HG03521 (cell line): ENCODE data around the gene ACO2.
"Not testable (repeated sequence)": the region's sequence is repeated elsewhere in the genome, so short reads cannot be mapped to it uniquely, and the experiment has no call there.

Experiments used
- ATAC-seq: cut with Tn5 transposase; IDR thresholded peaks from one replicate; pipeline ENCODE4 v1.9.1; 2021; ENCODE audit warnings: mild to moderate bottlenecking, moderate library complexity; ENCODE audit not compliant: unreplicated experiment

ACO2 gene

DNA sequence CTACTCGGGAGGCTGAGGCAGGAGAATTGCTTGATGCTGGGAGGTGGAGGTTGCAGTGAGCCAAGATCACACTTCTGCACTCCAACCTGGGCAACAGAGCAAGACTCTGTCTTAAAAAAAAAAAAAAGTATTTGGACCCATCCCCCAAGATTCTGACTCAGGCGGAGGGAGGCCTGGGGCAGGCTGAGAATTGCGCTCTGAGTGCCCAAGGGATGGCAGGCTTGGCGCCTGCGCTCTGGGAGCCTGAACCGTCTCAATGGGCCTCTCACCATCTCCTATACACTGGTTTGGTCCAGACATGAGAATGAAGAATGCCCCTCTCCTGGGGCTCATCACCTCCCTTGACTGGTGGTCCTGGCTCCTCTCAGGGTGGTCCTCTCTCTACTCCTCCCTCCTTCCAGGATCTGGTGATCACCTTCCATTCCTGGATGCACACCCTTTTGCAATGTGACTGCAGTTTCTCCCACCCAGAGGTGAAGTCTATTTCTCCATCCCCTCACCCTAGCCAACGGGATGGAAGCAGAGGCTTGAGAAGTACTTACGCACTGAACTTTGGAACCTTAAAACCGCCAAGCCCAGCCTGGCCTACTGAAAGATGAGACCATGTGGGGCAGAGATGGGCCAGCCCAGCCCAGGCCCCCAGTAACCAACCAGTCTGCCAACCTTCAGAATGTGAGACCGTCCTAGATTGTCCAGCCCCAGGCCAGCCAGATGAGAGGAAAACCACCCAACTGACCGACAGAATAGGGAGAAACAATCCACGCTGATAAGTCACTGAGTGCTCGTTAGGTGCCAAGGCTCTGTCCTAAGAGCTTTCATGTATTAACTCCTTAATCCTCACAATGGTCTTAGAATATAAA, 70.5 kb downstream of the ACO2 start:
- no peak for ATAC-seq

DNA sequence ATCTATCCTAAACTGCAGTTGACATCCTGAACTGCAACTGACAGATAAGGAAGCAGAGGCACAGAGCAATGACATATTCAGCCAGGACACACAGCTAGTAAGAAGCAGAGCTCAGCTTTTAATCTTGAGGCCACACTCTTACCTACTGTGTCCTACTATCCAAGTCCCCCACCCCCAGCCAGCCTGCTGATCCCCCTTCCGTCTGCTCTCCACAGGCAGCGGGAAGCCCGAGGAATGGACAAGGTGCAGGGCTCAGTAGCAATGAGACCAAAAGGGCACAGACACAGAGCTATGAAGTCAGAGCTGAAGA, 71.0 kb downstream of the ACO2 start:
- no peak for ATAC-seq

DNA sequence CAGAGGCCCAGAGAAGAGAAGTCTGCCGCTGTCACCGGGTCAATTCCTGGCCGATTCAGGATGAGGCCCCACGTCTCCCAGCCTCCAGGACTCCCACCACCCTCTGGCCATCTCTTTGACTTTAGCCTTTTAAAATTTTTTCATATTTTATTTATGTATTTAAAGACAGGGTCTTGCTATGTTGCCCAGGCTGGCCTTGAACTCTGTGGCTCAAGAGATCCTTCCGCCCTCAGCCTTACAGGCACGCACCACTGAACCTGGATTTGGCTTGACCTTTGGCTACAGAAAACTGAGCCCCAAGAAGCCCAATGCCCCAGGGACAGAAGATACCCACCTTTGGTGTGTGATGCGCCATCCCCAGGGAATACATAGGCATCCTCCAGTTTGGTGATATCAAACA, 71.4 kb downstream of the ACO2 start:
- no peak for ATAC-seq

- ATAC-seq, result no peak
These were observed 72.6 kb downstream of the ACO2 start for GRCh38 chr22:41541484-41541883.

DNA sequence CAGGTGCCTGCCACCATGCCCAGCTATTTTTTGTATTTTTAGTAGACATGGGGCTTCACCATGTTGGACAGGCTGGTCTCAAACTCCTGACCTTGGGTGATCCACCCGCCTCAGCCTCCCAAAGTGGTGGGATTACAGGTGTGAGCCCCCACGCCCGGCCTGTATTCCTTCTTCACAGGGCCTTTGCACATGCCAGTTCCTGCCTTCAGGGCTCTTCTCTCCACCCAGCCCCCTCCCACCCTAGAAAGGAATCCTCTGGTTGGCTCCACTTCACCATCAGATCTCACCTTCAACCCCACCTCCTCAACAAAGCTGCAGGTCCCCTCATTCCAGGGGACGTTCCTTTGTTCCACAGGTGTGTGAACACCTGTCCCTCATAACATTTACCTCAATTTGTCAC, 73.3 kb downstream of the ACO2 start:
- no peak for ATAC-seq

DNA sequence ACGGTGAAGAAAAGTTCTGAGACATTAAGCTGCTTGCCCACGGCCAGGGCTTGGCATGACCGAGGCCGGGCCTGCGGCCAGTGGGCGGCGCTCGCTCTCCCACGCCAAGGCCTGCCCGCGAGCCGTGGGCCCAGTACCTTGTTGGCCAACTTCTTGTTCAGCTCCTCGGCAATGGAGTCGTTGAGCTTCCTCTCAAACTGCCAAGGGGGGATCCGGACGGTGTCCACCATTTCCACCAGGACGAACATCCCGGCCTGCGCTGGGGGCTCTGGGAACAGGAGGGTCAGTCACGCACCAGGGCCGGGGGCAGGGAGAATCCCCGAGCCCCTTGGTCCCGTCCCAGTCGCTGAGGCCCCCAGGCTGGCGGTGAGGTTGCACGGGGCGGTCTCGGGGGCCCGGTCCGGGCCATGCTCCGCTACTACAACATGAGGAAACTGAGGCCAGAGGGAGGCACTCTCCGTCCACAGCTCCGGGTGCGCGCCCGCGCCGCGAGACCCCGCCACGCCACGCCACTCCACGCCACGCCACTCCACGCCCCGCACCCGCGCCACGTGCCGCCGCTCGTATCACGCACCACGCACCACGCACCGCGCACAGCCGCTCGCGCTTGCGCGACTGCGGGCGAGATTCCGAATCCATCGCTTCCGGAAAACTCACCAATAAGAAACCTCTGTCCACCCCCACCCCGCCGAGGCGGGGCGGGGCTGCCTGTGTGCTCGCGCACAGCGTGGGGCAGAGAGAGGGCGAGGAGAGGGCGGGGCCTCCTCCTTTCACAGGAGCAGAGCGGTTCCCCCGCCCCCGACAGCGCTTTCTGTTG, 75.1 kb downstream of the ACO2 start, which contains the start of gene POLR3H:
POLR3H (minus strand) TSS at position 617 of the 817 bp plus-strand sequence; CDS start at position 248, 369 bp downstream.
- peak; percentile 95 for ATAC-seq

GRCh38 chr22:41544671-41545476, 76.0 kb downstream of the ACO2 start:
- ATAC-seq, result no peak

GRCh38 chr22:41548830-41549211, 79.9 kb downstream of the ACO2 start:
- ATAC-seq, result no peak

DNA sequence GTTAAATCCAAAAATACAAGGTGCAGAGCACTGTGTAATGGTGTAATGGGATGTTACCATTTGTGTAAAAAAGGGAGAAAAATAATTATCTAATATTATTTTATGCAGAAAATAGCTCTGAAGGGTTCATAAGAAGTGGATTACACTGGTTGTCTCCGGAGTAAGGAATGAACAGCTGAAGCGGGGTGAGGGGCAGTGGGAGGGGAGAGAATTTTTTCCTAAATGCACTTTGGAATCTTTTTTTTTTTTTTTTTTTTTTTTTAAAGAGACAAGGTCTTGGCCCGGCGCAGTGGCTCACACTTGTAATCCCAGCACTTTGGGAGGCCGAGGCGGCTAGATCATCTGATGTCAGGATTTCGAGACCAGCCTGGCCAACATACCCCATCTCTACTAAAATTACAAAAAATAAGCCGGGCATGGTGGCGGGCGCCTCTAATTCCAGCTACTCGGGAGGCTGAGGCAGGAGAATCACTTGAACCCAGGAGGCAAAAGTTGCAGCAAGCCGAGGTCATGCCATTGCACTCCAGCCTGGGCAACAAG, 82.1 kb downstream of the ACO2 start:
- no peak for ATAC-seq

- no peak for ATAC-seq
These were observed 83.1 kb downstream of the ACO2 start for GRCh38 chr22:41551877-41552582.

DNA sequence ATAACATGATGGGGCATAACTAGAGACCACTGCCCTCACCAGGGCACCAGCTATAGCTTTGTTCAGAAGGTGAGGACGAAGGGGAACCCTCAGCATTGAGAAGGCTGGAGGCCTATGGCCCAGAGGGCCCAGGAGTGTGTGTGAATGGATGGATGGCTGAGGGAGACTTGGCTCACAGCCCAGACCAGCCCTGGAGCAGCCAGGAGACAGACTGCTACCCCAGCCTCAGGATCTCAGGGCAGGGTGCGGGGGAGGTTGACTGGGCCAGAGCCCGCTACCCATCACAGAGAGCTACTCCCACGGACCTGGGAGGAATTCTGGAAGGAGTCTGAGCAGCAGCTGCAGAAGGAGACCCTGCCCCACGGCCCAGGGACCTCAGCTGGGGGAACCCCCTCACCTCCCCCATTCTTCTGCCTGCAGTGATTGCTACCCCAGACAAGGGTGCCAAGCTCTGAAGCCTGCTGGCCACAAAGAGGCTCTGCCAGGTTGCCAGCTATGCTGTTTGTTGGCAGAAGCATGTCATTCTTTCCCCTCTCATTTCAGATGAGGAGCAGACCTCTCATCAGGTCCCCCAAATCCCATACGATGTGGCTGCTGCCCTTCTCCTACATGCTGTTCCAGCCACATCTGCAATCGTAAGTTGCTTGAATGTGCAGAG, 86.5 kb downstream of the ACO2 start:
- no peak for ATAC-seq

DNA sequence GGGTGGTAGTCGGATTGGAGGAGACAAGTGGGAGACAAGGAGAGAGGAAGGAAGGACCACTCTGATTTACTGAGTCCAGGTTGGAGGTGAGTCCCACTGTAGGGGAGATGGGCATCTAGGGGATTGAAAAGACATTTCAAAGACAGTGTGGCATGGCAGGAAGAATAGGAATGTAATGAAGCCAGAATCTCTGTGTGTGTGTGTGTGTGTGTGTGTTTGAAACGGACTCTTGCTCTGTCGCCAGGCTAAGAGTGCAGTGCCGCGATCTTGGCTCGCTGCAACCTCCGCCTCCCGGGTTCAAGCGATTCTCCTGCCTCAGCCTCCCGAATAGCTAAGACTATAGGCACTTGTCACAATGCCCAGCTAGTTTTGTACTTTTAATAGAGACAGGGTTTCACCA, 87.6 kb downstream of the ACO2 start:
- ATAC-seq, result no peak

DNA sequence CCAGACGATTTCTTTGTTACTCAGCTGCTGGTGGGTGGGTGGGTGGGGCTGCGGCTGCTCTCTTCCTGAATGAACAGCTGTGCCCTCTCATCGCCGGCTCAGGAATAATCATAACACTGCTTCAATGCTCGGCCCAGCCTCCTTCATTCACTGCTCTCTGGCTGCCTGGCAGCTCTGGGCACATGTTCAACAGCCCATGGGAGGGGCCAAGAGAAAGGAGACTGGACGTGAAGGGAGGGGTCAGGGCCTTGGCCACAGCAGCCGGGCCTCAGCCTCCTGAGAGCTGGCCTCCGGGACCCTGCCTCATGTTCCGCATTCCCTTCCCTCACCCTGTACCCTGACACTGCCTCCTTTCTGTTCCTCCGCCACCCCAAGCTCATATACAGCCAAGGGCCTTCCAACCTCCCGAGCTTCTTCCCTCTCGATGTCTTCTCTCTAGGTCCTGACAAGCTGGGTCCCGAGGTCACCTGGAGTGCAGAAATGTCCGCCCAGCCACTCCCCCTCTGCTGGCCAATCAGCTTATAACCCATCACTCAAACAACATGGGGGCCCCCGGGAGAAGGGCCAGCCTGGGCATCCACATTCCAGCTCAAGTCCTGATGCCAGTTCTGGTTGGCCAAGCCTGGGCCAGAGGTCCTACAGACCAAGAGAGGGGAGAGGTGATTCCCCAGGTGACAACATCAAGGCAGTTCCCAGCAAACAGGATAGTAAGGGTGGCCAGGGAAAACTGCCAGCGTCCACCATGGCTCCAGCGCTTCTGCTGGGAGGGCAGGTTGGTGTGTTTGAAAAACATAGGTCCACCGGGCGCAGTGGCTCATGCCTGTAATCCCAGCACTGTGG, 88.7 kb downstream of the ACO2 start:
- no peak for ATAC-seq

DNA sequence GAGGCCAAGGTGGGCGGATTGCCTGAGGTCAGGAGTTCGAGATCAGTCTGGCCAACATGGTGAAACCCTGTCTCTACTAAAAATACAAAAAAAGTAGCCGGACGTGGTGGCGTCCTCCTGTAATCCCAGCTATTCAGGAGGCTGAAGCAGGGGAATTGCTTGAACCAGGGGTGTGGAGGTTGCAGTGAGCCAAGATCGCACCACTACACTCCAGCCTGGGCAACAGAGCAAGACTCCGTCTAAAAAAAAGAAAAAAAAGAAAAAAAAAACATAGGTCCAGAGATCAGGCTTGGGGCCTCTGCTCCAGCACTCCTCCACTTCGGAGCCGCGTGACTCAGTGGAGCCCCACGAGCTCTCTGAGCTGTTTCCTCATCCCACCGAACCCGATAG, 89.3 kb downstream of the ACO2 start:
- ATAC-seq, result not testable (repeated sequence)

GRCh38 chr22:41560095-41560471, 91.2 kb downstream of the ACO2 start:
- ATAC-seq, result no peak

DNA sequence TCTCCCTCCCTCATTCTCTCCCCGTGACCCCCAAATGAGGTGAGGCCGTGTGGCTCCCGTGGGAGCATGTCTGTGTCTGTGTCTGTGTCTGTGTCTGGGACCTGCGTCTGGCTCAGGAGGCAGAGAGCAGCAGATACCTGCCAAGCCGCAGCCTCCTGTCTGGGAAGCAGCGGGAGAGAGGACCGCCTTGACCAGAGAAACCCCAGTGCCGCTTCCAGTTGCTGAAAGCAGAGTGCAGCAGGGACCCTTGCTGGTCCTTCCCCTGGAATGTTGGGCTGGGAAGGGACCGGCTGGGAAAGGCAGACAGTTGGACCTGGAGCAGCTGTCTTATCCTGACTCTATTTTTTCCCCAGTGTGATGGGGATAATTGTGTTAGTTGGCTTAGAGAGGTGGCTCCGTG, 92.4 kb downstream of the ACO2 start:
- no peak for ATAC-seq

DNA sequence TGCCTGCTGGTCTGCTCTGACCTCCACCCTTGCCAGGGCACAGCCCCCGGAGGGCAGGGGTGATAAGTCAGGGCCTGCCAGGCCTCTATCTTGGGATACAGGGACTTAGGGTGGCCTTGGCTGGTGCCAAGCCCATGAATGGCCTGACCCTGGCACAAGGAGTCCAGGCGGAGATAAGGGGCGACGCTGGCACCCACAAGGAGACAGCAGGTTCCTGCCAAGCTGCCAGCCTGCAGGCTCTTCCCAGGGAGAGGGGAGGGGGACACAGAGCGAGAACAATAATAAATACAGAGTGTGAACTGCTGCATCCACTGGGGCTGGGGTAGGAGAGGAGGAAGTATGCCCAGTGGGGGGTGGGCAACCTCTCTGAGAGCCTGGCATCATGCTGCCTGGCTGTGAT, 92.9 kb downstream of the ACO2 start:
- ATAC-seq, result no peak

GRCh38 chr22:41562461-41562860, 93.5 kb downstream of the ACO2 start:
- ATAC-seq, result no peak

DNA sequence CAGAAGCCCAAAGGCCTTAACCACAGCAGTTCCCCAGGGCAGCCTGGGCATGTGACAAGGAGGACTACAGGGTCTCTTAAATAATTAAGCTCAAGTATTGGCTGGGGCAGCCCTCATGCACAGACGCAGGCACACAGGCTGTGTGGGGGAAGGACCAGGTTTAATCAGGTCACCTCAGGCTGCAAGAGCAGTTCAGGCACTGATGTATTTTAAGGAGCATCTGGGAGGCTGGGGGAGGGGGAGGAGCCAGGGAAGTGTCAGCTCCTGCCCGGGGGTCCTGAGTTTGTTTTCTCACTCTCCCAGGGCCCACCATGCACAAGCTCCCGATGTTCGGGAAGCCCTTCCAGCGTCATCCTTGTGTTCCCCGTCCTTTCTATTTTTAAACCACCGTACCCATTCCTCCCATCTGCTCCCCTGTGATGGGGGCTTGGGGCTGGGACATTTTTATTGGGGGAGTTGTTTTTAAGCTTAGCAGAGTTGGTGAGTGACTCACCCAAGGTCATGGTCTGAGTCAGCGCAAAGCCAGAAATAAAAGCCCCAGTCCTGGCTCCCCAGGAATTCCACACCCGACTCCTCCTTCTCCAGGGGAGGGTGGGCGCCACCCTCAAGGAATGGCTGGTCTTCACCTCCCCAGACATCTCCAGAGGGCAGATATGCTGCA, 94.3 kb downstream of the ACO2 start:
- no peak for ATAC-seq
